ENCODE data around the gene BCR. TPM values are rescaled to one million over a fixed set of nuclear protein-coding genes. Genes with fewer than 3 reads are reported as not detected.
A peak's percentile ranks its signal among the peaks of the same experiment; 100 is the strongest.

Gene BCR
- total RNA-seq, 2 experiments from 2014 or later: 30.4 to 32.0 TPM

DNA sequence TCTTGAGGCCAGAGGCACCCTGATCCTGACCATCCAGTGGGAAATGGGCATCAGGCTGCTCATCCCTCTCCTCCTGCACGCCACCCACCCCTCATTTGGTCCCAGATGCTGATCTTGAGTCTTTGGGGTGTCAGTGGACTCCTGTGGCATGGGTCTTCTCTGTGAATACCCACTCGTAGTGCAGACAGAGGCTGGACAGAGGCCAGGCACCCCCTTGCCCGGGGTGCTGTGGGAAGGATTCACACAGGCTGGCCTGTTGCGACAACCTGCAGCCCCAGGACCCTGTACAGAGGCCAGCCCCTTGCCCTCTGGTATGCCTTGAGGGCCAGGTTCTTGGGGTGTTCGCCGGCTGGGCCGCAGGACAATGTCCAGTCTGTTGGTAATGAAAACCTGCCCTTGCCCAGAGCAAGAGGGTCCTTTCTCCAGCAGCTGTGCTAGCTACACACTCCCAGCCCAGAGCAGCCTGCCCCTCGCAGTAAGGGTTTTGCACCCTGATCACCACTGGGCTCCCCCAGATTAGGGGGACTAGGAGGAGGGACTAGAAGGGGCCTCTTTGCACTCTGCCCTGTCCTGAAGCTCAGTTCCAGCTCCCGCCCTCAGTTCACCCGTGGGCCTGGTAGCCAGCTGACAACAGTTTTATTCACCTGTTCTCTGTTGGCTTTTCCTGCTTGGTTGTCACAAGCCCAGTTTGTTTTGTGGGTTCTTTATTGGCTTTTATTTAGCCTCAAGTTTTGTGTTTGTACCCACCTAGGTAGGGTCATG, 76.0 kb downstream of the BCR start:
- peaks cover 4% of the 10 kb centered on the region for H3K36me3 Mint-ChIP-seq (ENCODE audit: low read depth)
- peaks cover 22% of the 10 kb centered on the region for H3K4me1 Mint-ChIP-seq (ENCODE audit: low read depth)
- H3K27me3 Mint-ChIP-seq: no peaks in the 10 kb centered on the region
- intact Hi-C loops (cut with micrococcal nuclease): no loop called here
- ATAC-seq (no peak), DNase-seq (no peak)
- TF ChIP-seq, protein P1, sequence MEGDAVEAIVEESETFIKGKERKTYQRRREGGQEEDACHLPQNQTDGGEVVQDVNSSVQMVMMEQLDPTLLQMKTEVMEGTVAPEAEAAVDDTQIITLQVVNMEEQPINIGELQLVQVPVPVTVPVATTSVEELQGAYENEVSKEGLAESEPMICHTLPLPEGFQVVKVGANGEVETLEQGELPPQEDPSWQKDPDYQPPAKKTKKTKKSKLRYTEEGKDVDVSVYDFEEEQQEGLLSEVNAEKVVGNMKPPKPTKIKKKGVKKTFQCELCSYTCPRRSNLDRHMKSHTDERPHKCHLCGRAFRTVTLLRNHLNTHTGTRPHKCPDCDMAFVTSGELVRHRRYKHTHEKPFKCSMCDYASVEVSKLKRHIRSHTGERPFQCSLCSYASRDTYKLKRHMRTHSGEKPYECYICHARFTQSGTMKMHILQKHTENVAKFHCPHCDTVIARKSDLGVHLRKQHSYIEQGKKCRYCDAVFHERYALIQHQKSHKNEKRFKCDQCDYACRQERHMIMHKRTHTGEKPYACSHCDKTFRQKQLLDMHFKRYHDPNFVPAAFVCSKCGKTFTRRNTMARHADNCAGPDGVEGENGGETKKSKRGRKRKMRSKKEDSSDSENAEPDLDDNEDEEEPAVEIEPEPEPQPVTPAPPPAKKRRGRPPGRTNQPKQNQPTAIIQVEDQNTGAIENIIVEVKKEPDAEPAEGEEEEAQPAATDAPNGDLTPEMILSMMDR (IDR thresholded peaks at IDR 0.05): no peak
- H3K9me3 Mint-ChIP-seq: no peaks in the 10 kb centered on the region
- ChIA-PET CTCF (interaction anchor here (0.6 to 2.6 kb wide), 3 partner anchors 26 to 78 kb away, joined by 3 to 11 read pairs (median 4); no protein-coding TSS in a partner anchor), POLR2A (no interaction called here)
- H3K4me3 Mint-ChIP-seq: no peak overlapping the region
- H3K27ac Mint-ChIP-seq: no peak overlapping the region

DNA sequence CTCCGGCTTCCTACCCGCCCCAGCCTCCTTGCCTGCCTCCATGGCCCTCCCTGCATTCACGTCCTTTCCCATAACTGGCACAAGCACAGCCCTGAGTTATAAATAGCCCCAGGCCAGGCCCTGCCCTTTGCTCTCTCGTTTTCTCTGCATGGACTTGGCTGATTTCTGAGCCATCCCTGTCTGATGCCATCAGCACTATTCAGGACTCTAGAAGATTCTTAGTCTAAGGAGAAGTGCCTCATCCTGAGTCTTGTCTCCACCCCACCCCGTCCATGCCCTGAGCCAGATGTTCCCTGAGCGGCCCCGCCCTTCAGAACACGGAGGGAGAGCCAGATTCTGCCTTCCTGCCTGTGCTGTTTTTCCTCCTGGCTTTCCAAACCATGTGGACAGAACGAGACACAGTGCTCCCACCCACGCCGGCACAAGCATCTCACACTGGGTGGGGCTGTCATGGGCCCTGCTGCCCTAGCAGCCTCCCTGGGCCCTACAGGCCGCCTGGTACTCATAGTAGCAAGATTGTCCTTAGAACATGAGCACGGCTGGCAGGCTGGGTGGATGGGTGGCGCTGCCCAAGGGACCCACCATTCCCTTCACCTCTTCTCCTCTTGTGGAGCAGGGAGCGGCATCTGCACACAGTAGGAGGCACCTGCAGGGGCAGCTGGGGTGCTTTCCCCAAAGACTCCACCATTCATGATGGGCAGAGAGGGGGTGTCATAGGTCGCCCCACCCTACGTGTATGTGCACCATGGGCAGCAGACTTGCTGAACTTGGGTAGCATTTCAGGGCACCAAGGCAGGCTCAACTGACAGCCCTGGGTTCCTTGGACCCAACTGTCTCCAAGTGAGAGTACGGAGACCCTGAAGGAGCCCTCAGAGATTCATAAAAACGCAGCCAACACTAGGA, 76.9 kb downstream of the BCR start:
- H3K27me3 Mint-ChIP-seq: no peaks in the 10 kb centered on the region
- TF ChIP-seq, protein P1 (IDR thresholded peaks at IDR 0.05): no peak
- H3K36me3 Mint-ChIP-seq (ENCODE audit: low read depth): peaks cover 4% of the 10 kb centered on the region
- no peaks in the 10 kb centered on the region for H3K9me3 Mint-ChIP-seq
- H3K4me3 Mint-ChIP-seq: no peak overlapping the region
- no peak for ATAC-seq
- intact Hi-C loops (cut with micrococcal nuclease): no loop called here
- peaks cover 14% of the 10 kb centered on the region for H3K4me1 Mint-ChIP-seq (ENCODE audit: low read depth)
- no peak for DNase-seq
- CTCF ChIA-PET: no interaction called here
- H3K27ac Mint-ChIP-seq: peak overlapping the region; percentile 41
- POLR2A ChIA-PET: no interaction called here

DNA sequence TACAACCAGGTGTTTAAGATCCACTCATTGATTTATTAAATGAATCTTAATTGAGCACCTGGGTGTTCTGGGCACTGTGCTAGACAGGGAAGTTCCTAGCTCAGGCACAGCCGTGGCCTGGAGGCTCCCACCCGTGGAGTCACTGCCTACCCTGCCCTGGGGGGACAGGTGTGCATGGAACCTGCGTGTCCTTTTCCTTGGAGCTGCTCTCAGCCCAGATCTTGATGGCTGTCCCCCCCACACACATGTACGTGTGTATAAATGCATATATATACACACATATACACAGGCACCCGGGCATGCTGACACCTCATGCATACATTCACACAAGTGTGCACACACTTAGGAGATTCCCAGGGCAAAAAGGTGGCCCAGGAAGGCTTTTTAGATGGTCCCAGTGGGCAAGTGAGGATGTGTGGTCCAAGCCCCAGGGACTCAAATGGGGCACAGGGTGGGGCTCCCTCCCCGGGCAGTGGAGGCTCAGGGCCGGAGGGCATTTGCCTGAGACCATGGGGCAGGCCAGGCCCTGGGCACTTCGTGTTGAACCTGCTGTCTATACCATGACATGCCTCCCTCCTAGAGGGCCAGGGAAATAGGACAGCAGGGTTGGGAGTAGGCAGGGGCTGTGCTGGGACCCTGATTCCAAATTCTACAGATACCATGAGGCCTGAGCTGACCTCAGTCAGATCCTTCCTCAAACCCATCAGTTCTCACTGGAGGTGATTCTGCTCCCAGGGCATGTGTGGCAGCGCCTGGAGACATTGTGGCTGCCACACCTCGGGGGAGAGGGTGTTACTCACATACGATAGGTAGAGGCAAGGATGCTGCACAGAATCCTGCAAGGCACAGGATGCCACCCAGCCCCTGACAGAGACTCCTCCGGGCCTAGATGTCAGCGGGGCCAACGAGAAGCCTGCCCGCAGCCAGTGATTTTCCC, 77.8 kb downstream of the BCR start:
- ChIA-PET POLR2A (no interaction called here), CTCF (no interaction called here)
- Mint-ChIP-seq H3K4me1 (ENCODE audit: low read depth) (peaks cover 14% of the 10 kb centered on the region), H3K27me3 (no peaks in the 10 kb centered on the region), H3K4me3 (no peak overlapping the region), H3K9me3 (no peaks in the 10 kb centered on the region), H3K36me3 (ENCODE audit: low read depth) (peaks cover 4% of the 10 kb centered on the region), H3K27ac (no peak overlapping the region)
- intact Hi-C loops (cut with micrococcal nuclease): no loop called here
- TF ChIP-seq, protein P1 (IDR thresholded peaks at IDR 0.05): no peak
- DNase-seq: no peak
- no peak for ATAC-seq

DNA sequence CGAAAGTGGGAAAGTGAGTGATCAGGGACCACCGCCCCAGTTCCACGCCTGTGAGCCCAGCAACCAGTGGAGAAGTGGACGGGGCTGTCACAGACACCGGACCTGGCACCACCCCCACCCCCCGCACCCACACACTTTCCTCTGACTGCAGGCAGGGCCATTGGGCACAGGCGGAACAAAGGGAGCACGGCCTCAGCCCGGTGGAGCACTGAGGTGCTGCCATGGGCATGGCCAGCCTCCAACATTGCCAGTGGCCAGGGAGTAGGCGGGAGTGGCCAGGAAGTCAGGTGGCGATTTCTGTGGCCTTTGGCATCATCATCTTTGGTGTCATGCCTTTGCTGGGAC, 78.5 kb downstream of the BCR start:
- H3K4me1 Mint-ChIP-seq (ENCODE audit: low read depth): peaks cover 14% of the 10 kb centered on the region
- H3K4me3 Mint-ChIP-seq: no peak overlapping the region
- POLR2A ChIA-PET: no interaction called here
- TF ChIP-seq, protein P1 (IDR thresholded peaks at IDR 0.05): no peak
- H3K27me3 Mint-ChIP-seq: no peaks in the 10 kb centered on the region
- CTCF ChIA-PET: no interaction called here
- DNase-seq (no peak), ATAC-seq (no peak)
- no peak overlapping the region for H3K27ac Mint-ChIP-seq
- H3K36me3 Mint-ChIP-seq (ENCODE audit: low read depth): peaks cover 4% of the 10 kb centered on the region
- H3K9me3 Mint-ChIP-seq: no peaks in the 10 kb centered on the region
- intact Hi-C loops (cut with micrococcal nuclease): no loop called here

Measured in activated CD8-positive, alpha-beta T cell treated with anti-CD3 and anti-CD28 coated beads for 36 hours (primary cell).